SIG-M5 treated with dmso at 0.1 percent for 504 hours (cell line): ENCODE measurements around the gene BFSP2.

Experiments used
- DNase-seq: peaks from one replicate; lab custom pipeline; 2025; ENCODE audit not compliant: unreplicated experiment; lab: John Stamatoyannopoulos, UW

Gene BFSP2

GRCh38 chr3:133400006-133400515 is at the start of gene BFSP2:
Gene BFSP2 (plus strand): TSS chr3:133400056. CDS start chr3:133400084, 28 bp downstream.
- DNase-seq, result no peak

- DNase-seq, result no peak
Observed at GRCh38 chr3:133354721-133355120, 45.1 kb upstream of the BFSP2 start.

GRCh38 chr3:133360476-133360875 is 39.4 kb upstream of the BFSP2 start:
- DNase-seq, result no peak

GRCh38 chr3:133361011-133361410 is 38.8 kb upstream of the BFSP2 start:
- DNase-seq, result no peak

GRCh38 chr3:133361435-133361834 is 38.4 kb upstream of the BFSP2 start:
- DNase-seq, result no peak

GRCh38 chr3:133362539-133362938 is 37.3 kb upstream of the BFSP2 start:
- no peak for DNase-seq

- no peak for DNase-seq
Observed at GRCh38 chr3:133364704-133365103, 35.2 kb upstream of the BFSP2 start.

- DNase-seq, result no peak
Observed at GRCh38 chr3:133366921-133367320, 32.9 kb upstream of the BFSP2 start.

- DNase-seq, result no peak
Observed at GRCh38 chr3:133367403-133367802, 32.5 kb upstream of the BFSP2 start.

GRCh38 chr3:133367956-133368355 is 31.9 kb upstream of the BFSP2 start:
- no peak for DNase-seq

- DNase-seq, result no peak
Observed at GRCh38 chr3:133368371-133369067, 31.3 kb upstream of the BFSP2 start.

- no peak for DNase-seq
Observed at GRCh38 chr3:133369068-133369440, 30.8 kb upstream of the BFSP2 start.

GRCh38 chr3:133371181-133371580 is 28.7 kb upstream of the BFSP2 start:
- no peak for DNase-seq

GRCh38 chr3:133371676-133372075 is 28.2 kb upstream of the BFSP2 start:
- DNase-seq, result no peak

- DNase-seq, result no peak
Observed at GRCh38 chr3:133374708-133375402, 25.0 kb upstream of the BFSP2 start.

GRCh38 chr3:133375403-133375745 is 24.5 kb upstream of the BFSP2 start:
- DNase-seq, result no peak

- DNase-seq, result no peak
Observed at GRCh38 chr3:133376810-133377209, 23.0 kb upstream of the BFSP2 start.

- DNase-seq, result peak; percentile 82
Observed at GRCh38 chr3:133377396-133377795, 22.5 kb upstream of the BFSP2 start.

- DNase-seq, result no peak
Observed at GRCh38 chr3:133379926-133380325, 19.9 kb upstream of the BFSP2 start.

GRCh38 chr3:133380481-133381225 is 19.2 kb upstream of the BFSP2 start:
- no peak for DNase-seq

GRCh38 chr3:133381346-133382109 is 18.3 kb upstream of the BFSP2 start:
- DNase-seq, result no peak
